RWPE2 (cell line): ENCODE results near the gene ARSK.

Experiments used
- ATAC-seq: fragments of 200-7000 bp; cut with Tn5 transposase; 3 replicates; pipeline ENCODE4 v1.9.1; 2021; ENCODE audit warnings: low read depth
- DNase-seq: peaks from one replicate; pipeline ENCODE4 v3.0.0-alpha.2; 2020; ENCODE audit warnings: low spot score
- H3K27ac ChIP-seq: fragments of 450-650 bp; 2 replicates; pipeline ENCODE4 v1.5.1; 2017; ENCODE audit warnings: mild to moderate bottlenecking; ENCODE audit not compliant: poor library complexity, severe bottlenecking
- H3K27me3 ChIP-seq: fragments of 250-450 bp; sonication (Bioruptor Pico); 2 replicates; pipeline ENCODE4 v1.5.1; 2021; ENCODE audit warnings: mild to moderate bottlenecking, moderate library complexity; ENCODE audit not compliant: insufficient read depth, poor library complexity, severe bottlenecking
- H3K36me3 ChIP-seq: fragments of 250-450 bp; sonication (Bioruptor Pico); 2 replicates; pipeline ENCODE4 v1.5.1; 2020; ENCODE audit warnings: low read depth, mild to moderate bottlenecking, moderate library complexity
- H3K4me1 ChIP-seq: fragments of 250-450 bp; sonication (Bioruptor Pico); 2 replicates; pipeline ENCODE4 v1.5.1; 2021; ENCODE audit warnings: mild to moderate bottlenecking, moderate library complexity; ENCODE audit not compliant: insufficient read depth, poor library complexity, severe bottlenecking
- H3K4me3 ChIP-seq: fragments of 250-450 bp; sonication (Bioruptor Pico); 2 replicates; pipeline ENCODE4 v1.5.1; 2021; ENCODE audit warnings: mild to moderate bottlenecking, moderate library complexity; ENCODE audit not compliant: severe bottlenecking
- H3K9me3 ChIP-seq: fragments of 250-450 bp; sonication (Bioruptor Pico); 2 replicates; pipeline ENCODE4 v1.5.1; 2021; ENCODE audit warnings: mild to moderate bottlenecking, moderate library complexity; ENCODE audit not compliant: severe bottlenecking
- CTCF ChIP-seq: fragments of 450-650 bp; IDR thresholded peaks from one replicate; pipeline ENCODE4 v1.5.1; 2017; ENCODE audit warnings: mild to moderate bottlenecking, moderate library complexity; ENCODE audit not compliant: poor library complexity, severe bottlenecking

The ARSK gene

GRCh38 chr5:95652849-95653248 lies 97.9 kb downstream of the ARSK start:
- ATAC-seq = no peak
- TF ChIP-seq CTCF = no peak
- Histone ChIP-seq H3K4me1 (peaks cover 4% of the 10 kb centered on the region), H3K4me3 (no peak overlapping the region), H3K36me3 (peaks cover 3% of the 10 kb centered on the region; the same call in 1 of the 2 replicates), H3K9me3 (no peaks in the 10 kb centered on the region), H3K27ac (no peak overlapping the region), H3K27me3 (no peaks in the 10 kb centered on the region)
- DNase-seq = no peak

GRCh38 chr5:95654196-95654595 lies 99.3 kb downstream of the ARSK start:
- no peak for DNase-seq
- no peak for TF ChIP-seq CTCF
- H3K36me3 ChIP-seq = no peaks in the 10 kb centered on the region

More at GRCh38 chr5:95654196-95654595, 99.3 kb downstream of the ARSK start:
- ATAC-seq = no peak
- Histone ChIP-seq H3K4me1 (no peaks in the 10 kb centered on the region), H3K4me3 (no peak overlapping the region), H3K27ac (no peak overlapping the region), H3K9me3 (no peaks in the 10 kb centered on the region), H3K27me3 (no peaks in the 10 kb centered on the region)
